CD1c-positive myeloid dendritic cell (primary cell): ENCODE results near the gene NFKBIL1.
A peak's percentile ranks its signal among the peaks of the same experiment; 100 is the strongest.
"Not testable (repeated sequence)": the region's sequence is repeated elsewhere in the genome, so short reads cannot be mapped to it uniquely, and the experiment has no call there.

Experiments
- DNase-seq: peaks from one replicate; pipeline ENCODE4 v3.0.0-alpha.2; 2016; ENCODE audit errors: extremely low spot score

Gene NFKBIL1

DNA sequence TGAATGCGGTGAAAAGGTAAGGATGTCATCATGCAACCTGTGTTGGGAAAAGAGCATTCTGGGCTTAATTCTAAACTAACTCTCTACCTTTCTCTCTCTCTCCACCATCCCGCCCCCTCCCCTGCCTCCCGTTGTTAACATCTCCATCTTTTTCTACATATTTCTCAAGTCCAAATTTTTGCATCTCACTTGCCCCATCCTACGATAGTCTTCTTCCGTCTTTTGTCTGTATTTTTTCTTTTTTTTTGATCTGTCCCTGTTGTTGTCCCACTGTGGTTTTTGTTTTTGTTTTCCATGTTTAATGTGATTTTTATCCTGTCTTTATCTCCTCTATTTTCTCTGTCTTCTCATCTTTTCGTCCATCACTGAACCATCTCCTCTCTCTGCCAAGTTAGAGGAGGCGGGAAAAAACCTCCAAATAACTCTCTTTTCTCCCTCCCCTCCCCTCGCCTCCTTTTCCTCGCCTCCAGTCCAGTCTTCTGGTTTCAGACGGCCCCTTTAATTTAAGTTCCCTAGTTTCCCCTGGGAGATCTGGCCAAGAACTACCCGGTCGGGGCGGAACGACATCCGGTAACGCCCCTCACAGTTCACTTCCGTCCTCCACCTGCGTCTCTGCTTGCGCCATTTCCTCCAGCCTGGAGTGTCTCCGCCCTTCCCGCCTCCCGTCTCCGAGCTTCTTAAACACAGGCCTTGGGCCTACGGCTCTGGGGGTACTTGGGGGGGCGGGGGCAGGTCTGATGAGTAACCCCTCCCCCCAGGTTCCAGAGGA is at the start of gene NFKBIL1:
Gene NFKBIL1 (plus strand): TSS at position 651 of the 769 bp plus-strand sequence. CDS start 87 bp downstream, at position 738.
- peak; percentile 95 for DNase-seq

GRCh38 chr6:31498748-31499147 is 48.7 kb upstream of the NFKBIL1 start:
- DNase-seq, result peak; percentile 26

DNA sequence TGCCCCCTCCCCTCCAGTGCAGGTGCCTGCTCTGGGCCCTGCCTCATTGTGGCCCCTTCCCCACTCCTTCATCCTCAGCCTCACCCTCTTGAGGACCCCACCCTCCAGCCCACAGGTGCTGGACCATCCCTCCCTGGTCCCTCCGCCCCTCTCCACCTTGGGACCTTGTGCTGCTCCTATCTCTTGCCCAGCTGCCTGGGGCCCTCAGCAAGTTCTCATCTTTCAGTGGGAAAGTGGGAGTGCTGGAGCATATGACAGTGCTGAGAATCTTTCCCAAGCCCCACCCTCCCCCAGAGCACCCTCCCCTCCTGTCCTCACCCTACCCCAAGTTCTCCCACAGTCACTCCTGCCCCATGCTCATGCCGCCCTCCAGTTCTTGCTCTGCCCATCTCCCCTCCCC is 47.8 kb upstream of the NFKBIL1 start:
- not testable (repeated sequence) for DNase-seq

DNA sequence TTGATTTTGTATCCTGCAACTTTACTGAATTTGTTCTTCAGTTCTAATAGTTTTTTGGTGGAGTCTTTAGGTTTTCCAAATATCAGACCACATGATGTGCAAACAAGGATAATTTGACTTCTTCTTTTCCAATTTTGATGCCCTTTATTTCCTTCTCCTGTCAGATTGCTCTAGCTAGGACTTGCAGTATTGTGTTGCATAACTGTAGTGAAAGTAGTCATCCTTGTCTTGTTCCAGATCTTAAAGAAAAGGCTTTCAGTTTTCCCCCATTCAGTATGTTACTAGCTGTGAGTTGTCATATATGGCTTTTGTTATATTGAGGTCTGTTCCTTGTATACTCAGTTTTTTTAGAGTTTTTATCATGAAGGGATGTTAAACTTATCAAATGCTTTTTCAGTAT is 44.8 kb upstream of the NFKBIL1 start:
- DNase-seq, result peak; percentile 10

DNA sequence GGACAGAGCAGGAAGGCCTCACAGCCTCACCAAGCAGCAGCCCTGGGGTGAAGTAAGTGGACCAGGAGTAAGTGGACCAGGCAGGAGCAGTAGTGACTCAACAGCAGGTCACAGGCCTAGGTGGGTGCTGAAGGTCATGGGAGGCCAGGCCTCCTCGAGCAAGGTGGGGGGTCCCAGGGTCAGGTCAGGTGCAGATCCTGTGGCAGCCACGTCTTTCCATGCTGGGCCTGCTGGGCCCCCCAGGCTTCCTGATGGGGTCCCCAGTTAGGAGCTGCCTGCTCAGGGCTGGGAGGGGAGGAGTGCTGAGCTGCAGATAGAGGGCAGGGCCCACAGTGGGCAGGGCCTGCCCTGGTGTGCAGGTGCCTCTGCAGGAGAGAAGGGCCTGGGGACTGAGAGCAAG is 38.4 kb upstream of the NFKBIL1 start:
- DNase-seq, result not testable (repeated sequence)

GRCh38 chr6:31510007-31510406 is 37.4 kb upstream of the NFKBIL1 start:
- no peak for DNase-seq

DNA sequence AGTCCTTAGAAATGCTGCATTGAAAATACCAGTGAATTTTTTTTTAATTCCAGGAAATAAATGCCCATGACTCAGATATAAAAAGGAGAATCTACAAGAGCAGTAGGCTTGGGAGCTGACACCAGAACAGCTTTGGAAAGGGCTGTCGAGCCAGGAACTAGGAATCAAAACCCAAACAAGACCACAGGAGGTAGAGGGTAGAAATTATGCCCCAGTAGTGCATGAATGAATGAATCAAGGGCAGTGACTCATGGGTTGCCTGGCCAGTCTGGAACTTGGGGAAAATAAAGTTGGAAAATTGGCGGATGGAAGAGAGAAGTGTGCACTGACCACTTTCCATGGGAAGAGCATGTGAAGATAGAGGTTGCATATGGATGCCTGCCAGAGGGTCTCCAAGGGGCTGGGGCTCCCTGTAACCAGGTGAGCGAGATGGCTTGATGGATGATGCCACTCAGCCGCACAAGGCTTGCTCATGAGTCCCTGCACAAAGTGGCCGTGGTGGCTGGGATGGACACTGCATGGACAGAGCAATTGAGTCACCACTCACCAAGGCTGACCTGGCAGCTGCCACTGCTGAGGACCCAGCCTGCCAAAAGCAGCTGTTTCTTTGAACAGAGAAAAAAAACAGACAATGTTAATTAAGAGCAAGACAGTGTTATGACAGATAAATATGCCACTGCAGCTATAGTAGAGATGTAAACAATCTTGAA is 33.8 kb upstream of the NFKBIL1 start:
- no peak for DNase-seq

DNA sequence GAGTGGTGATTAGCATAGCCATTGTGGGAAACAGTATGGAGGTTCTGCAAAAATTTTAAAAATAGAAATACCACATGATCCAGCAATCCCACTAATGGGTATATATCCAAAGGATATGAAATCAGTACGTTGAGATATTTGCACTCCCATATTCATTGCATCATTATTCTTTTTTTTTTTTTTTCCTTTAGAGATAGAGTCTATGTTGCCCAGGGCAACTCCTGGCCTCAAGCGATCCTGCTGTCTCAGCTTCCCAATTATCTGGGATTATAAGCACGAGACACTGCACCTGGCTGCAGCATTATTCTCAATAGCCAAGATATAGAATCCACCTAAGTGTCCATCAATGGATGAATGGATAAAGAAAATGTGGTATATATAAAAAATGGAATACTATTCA is 25.6 kb upstream of the NFKBIL1 start:
- no peak for DNase-seq

- no peak for DNase-seq
These were observed 21.9 kb upstream of the NFKBIL1 start for GRCh38 chr6:31525553-31525931.

GRCh38 chr6:31525932-31526591 is 21.3 kb upstream of the NFKBIL1 start:
- no peak for DNase-seq

GRCh38 chr6:31528307-31528777 is 19.1 kb upstream of the NFKBIL1 start:
- DNase-seq, result no peak

DNA sequence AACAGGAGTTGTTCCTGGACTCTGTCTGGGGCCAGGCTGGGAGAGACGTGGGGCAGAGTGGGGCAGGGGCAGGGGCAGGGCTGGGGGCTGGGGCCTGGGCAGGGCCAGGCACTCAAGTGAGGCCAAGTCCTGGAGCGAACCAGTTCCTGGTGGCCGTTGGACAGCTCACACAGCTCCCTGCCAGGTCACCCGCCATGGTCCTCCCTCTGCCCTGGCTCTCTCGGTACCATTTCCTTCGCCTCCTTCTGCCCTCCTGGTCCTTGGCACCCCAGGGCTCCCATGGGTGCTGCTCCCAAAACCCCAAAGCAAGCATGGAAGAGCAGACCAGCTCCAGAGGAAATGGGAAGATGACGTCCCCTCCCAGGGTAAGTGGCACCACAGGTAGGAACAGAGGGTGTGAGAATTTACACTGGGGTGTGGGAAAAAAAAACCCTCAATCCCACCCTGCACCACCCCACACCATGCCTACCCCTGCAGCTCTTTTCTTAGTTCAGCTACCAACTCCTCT is 18.5 kb upstream of the NFKBIL1 start, which contains the start of gene MCCD1:
Gene MCCD1 (plus strand): TSS at position 142 of the 508 bp plus-strand sequence. CDS start 53 bp downstream, at position 195.
- no peak for DNase-seq

- no peak for DNase-seq
These were observed 17.9 kb upstream of the NFKBIL1 start for GRCh38 chr6:31529329-31530150.

- DNase-seq, result no peak
These were observed 16.7 kb upstream of the NFKBIL1 start for GRCh38 chr6:31530659-31531058.

DNA sequence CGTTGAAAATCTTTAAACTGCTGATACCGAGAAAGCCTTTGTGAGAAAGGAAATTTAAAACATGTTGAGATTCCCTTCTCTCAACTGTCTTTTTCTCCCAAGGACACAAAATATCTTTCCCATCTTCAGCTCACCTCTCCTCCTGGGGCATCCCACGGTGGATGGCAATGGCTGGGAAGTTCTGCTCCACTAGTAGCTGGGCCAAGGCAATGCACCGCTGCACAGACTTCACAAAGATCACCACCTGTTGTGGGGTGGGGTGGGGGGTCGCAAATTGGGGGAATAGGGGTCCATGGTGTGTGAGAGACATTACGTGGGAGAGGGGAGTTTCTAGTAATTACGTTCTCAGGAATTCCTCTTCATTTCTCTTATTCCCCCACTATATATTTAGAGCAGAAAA is 16.2 kb upstream of the NFKBIL1 start:
- no peak for DNase-seq

DNA sequence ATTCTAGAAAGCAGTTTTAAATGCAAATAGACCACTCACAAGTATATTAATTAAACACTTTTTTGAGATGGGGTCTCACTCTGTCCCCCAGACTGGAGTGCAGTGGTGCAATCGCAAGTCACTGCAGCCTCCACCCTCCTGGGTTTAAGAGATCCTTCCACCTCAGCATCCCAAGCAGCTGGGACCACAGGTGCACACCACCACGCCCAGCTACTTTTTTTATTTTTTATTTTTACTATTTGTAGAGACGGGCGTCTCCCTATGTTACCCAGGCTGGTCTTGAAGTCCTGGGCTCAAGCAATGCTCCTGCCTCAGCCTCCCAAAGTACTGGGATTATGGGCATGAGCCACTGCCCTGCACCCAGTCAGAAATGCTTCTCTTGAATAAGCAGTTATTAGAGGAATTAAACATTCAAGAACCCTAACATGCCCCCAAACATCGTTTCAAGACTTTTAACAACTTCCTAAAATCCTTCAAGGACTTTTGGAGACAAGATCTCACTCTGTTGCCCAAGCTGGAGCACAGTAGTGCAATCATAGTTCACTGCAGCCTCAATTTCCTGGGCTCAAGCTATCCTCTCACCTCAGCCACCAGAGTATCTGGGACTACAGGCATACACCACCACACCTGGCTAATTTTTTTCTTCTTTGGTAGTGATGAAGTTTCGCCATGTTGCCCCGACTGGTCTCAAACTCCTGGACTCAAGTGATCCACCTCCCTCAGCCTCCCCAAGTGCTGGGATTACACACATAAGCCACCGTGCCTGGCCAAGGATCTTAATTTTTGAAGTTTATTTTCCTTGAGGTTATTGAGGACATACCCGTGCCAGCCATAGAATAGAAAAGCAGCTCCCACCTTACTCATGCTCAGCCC is 15.4 kb upstream of the NFKBIL1 start:
- DNase-seq, result no peak

DNA sequence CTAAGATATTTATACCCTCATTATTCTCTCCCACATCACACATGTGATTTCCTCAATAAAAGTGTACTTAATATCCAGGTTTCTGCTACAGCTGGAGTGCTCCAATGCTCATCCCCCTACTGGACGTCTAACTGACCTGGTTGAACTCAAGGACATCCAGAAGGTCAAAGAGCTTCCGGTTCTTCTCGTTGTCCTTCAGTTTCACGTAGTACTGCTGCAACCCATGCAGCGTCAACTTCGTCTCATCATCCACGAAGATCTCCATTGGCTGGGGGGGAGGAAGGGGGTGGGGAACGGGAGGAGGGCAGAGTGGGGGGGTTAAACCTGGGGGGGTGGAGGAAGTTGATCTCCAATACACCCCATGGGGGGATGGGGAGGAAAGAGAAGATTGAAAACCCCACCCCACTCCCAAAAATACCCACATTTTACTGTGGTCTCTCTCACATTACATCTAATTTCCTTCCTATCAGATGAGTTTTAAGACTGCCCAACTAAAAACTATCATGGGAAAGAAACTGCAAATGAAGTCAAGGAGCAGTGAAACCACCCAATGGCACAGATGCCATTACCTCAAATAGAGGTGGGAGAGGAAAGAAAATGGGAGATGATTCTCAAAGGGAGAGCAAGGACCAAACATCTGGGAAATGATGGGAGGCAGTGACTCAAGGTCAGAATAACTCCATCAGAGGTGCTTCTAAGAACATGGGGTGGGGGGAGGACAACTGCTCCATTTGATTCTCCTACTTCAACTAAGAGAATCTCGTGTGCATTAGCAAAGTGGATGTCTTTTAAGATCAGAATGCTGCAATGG is 14.6 kb upstream of the NFKBIL1 start:
- DNase-seq, result no peak

DNA sequence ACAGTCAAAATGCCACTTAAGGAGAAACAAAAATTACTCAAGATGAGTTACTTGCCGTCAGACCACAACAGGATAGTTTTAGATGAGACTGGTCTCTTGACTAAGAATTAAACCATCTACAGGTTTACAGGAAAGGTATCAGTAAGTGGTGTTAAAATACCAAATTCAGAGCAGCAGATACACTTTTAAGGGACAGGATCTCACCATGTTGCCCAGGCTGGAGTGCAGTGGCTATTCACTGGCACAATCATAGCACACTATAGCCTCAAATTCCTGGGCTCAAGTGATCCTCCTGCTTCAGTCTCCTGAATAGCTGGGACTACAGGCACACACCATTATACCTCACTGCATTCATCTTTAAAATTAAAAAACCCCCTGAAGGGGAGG is 14.0 kb upstream of the NFKBIL1 start:
- DNase-seq, result no peak

- DNase-seq, result no peak
These were observed 13.4 kb upstream of the NFKBIL1 start for GRCh38 chr6:31534011-31534410.
